Aorta (tissue), 5 donors: Measurements from ENCODE around the gene B4GALT2. TPM values are rescaled to one million over a fixed set of nuclear protein-coding genes. Genes with fewer than 3 reads are reported as not detected.

Experiments used
- ATAC-seq: fragments of 200-7000 bp; cut with Tn5 transposase; one replicate; pipeline ENCODE4 v1.9.1; 2022; ENCODE audit warnings: moderate library complexity; ENCODE audit not compliant: low FRiP score
- DNase-seq, 2 donors: peaks; one replicate each; pipeline ENCODE4 v3.0.0-alpha.2; 2020
- H3K27ac ChIP-seq, 2 donors: one replicate each; pipeline ENCODE4 v1.5.1; 2013; ENCODE audit warnings: low read length in 2 of 2, mild to moderate bottlenecking in 2 of 2, moderate library complexity in 2 of 2, control low read depth in 1 of 2, inconsistent platforms in 1 of 2, low read depth in 1 of 2
- H3K27me3 ChIP-seq, 2 donors: one replicate each; pipeline ENCODE4 v1.6.1; 2013; ENCODE audit warnings: control low read depth in 1 of 2, low read length in 1 of 2, mild to moderate bottlenecking in 1 of 2, moderate library complexity in 1 of 2; ENCODE audit not compliant: insufficient read depth in 2 of 2, control insufficient read depth in 1 of 2
- H3K36me3 ChIP-seq, 2 donors: one replicate each; pipeline ENCODE4 v1.6.1; 2013; ENCODE audit warnings: control low read depth in 1 of 2, low read length in 1 of 2, mild to moderate bottlenecking in 1 of 2; ENCODE audit not compliant: insufficient read depth in 2 of 2, control insufficient read depth in 1 of 2
- H3K4me1 ChIP-seq, 2 donors: one replicate each; pipeline ENCODE4 v1.6.1; 2013; ENCODE audit warnings: low read length in 2 of 2, control low read depth in 1 of 2, mild to moderate bottlenecking in 1 of 2, moderate library complexity in 1 of 2; ENCODE audit not compliant: insufficient read depth in 2 of 2, control insufficient read depth in 1 of 2
- H3K4me3 ChIP-seq, 2 donors: one replicate each; pipeline ENCODE4 v1.5.1; 2013; ENCODE audit warnings: low read length in 2 of 2, control low read depth in 1 of 2, mild to moderate bottlenecking in 1 of 2
- H3K9me3 ChIP-seq: one replicate; pipeline ENCODE4 v1.6.1; 2013; ENCODE audit warnings: mild to moderate bottlenecking, low read length; ENCODE audit not compliant: control insufficient read depth
- WGBS, 2 donors: extraction: QIAGEN DNeasy Blood & Tissue Kit; methylation state at CpG; one replicate each; pipeline ENCODE4 v1.1.7; 2013; 5-methylcytosine and 5-hydroxymethylcytosine counted together
- intact Hi-C, 2 donors: fragments of 100-400 bp; cut with DNase I; formaldehyde crosslinking; loops; one replicate each; pipeline versions ENCODE4 v1.14.2 to v1.15.0; 2022
- polyA plus RNA-seq, 2 donors: library from polyadenylated mRNA; stranded (reverse); fragments of 200-250 nt; gene quantifications; one replicate each; pipeline ENCODE4 v1.2.3, GENCODE V29; 2013
- total RNA-seq, 2 donors: library from RNA; stranded (reverse); fragmentation: NEBNext Ultra II Directional; extraction: Animal tissue kit (Norgen Biotek cat#: 25700); gene quantifications; one replicate each; pipeline ENCODE4 v1.2.1, GENCODE V29; 2021
- donor health status: healthy with polysubstance abuse.
- donor health status: Bipolar disorder and iron deficiency.
- donor health status: DM: no; HTN: no; CAD: no.
- donor health status: DM: no; HTN: no; CAD: no.
- donor health status: DM: yes; HTN: yes; CAD: no.

The B4GALT2 gene
- total and polyA plus RNA-seq, 4 donors = 31.8 to 40.2 (median 33.5) TPM

DNA sequence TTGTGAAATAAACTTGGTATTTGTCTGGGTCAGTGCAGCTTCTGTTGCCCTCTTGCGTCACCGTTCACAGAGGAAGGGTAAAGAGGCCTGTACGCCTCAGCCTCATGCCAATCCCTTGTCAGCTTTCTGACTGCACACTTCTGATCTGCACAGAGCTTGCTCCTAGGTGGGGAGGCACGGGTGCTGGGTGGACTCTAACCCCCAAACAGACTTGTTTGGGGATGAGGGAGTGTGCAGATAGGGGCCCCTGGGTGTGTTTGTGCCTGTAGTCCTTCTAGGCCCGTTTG, 803 bp upstream of the B4GALT2 start:
- ATAC-seq (no peak), DNase-seq (peak in 1 of 2 donors; percentile 39)
- Histone ChIP-seq H3K27ac (no peak overlapping the region), H3K9me3 (no peaks in the 10 kb centered on the region), H3K36me3 (no peaks in the 10 kb centered on the region), H3K27me3 (no peaks in the 10 kb centered on the region), H3K4me1 (no peaks in the 10 kb centered on the region), H3K4me3 (no peak overlapping the region)
- intact Hi-C loops = no loop called here
- 66 to 69% methylated on average over 5 of the region's 5 CpGs for WGBS, 2 donors

DNA sequence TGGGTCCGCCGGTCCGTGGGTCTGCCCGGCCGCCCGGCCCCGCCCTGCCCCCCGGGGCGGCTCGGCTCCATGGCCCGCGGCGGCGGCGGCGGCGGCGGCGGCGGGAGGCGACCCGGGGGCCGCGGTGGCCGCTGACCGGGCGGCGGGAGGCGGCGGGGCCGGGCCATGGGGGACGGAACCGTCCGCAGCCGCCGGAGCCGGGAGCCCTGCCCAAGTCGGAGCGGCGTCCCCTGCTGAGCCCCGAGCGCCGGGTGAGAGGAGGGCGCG, 184 bp downstream of the B4GALT2 start:
- DNase-seq (no peak), ATAC-seq (no peak)
- intact Hi-C loops = no loop called here
- Histone ChIP-seq H3K4me3 (peak overlapping the region; percentile 64), H3K4me1 (no peaks in the 10 kb centered on the region), H3K36me3 (no peaks in the 10 kb centered on the region), H3K27me3 (no peaks in the 10 kb centered on the region), H3K27ac (no peak overlapping the region), H3K9me3 (no peaks in the 10 kb centered on the region)
- WGBS, 2 donors = 1 to 3% methylated on average over 7 to 45 of the region's 45 CpGs

DNA sequence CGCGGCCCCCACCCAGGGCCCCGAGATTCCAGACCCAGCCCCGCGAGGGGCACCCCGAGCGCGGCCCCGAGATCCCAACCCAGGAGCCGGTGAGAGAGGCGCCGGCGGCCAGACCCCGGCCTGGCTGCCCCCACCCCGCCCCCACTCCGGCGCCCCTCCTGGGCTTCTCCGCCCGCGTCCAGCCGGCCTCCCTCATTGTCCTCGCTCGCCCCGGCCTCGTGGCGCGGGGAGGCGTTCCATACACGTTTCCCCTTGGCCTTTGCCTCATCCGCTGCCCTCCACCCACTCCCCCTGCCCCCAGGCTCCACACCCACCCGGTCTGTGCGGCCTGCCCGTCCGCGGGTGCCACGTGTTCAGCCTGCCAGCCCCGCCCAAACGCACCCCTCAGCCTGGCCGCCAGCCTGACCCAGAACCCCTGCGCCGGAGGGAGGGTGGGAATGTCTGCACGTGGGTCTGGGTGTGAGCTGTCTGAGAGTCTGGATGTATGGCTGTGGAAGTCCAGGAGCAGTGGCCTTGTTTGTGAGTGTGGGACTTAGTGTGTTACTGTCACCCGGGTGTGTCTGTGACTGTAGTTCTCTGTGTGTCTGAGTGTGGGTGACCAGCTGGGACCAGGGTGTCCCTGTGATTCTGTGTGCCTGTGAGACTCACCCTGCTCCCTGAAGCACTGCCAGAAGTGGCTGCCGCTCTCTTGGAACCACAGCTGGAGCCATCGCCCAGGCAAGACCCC, 681 bp downstream of the B4GALT2 start:
- no peak overlapping the region for H3K27ac ChIP-seq
- no peaks in the 10 kb centered on the region for H3K36me3 ChIP-seq
- no peaks in the 10 kb centered on the region for H3K27me3 ChIP-seq
- DNase-seq (peak; percentile 72 to 85), ATAC-seq (no peak)
- no peaks in the 10 kb centered on the region for H3K4me1 ChIP-seq
- H3K9me3 ChIP-seq = no peaks in the 10 kb centered on the region
- H3K4me3 ChIP-seq = peak overlapping the region; percentile 64
- WGBS, 2 donors = 1% methylated on average over 39 to 45 of the region's 45 CpGs
- intact Hi-C loops = no loop called here

DNA sequence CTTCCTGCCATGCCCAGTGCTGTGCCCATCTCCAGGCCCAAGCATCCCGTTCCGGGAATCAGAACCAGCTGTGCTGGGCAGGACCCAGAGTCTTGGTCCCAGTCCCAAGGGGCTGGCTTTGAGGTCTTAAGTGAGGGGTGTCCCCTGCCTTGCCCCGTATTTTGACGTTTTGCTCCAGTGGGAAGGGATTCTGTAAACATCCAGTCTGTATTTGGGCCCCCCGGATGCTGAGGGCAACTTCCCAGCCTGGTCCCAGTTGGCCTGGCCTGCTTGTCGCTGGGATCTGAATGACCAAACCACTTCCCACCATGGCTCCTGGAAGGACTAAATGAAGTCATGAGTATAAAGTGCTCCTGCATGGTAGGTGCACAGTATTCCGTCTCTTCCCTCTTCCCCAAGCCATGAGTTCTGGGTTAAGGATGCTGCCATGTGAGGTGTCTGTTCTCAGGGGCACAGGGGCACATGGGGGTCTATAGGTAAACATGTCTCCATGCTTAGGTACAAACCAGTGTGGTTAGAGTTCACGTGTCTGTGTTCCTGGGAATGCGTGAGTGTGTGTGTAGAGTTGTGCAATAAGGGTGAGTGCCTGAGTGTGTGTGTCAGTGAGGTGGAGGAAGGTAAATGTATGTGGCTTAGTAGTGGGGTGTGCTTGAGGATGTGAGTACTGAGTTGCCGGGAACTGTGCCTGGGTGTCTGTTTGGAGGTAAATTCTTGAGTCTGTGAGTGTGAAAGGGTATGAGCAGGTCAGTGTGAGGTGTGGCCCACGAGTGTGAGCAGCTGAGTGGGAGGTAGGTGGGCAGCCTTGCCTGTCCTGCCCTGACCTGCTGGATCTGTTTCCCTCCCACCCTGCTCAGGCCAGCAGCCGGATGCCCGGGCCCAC, 1.5 kb downstream of the B4GALT2 start:
- Histone ChIP-seq H3K27me3 (no peaks in the 10 kb centered on the region), H3K4me3 (no peak overlapping the region), H3K27ac (no peak overlapping the region), H3K4me1 (no peaks in the 10 kb centered on the region), H3K9me3 (no peaks in the 10 kb centered on the region), H3K36me3 (no peaks in the 10 kb centered on the region)
- DNase-seq = peak in 1 of 2 donors; percentile 45
- no peak for ATAC-seq
- WGBS, 2 donors = 42 to 51% methylated on average over 12 to 13 of the region's 13 CpGs
- intact Hi-C loops = no loop called here

DNA sequence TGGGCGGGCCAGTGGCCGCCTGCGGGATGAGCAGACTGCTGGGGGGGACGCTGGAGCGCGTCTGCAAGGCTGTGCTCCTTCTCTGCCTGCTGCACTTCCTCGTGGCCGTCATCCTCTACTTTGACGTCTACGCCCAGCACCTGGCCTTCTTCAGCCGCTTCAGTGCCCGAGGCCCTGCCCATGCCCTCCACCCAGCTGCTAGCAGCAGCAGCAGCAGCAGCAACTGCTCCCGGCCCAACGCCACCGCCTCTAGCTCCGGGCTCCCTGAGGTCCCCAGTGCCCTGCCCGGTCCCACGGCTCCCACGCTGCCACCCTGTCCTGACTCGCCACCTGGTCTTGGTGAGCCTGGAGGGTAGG, 2.1 kb downstream of the B4GALT2 start:
- Histone ChIP-seq H3K36me3 (no peaks in the 10 kb centered on the region), H3K9me3 (no peaks in the 10 kb centered on the region), H3K4me3 (no peak overlapping the region), H3K27ac (no peak overlapping the region), H3K27me3 (no peaks in the 10 kb centered on the region), H3K4me1 (no peaks in the 10 kb centered on the region)
- ATAC-seq (no peak), DNase-seq (peak; percentile 48 to 75)
- WGBS, 2 donors = 88 to 89% methylated on average over 19 to 20 of the region's 20 CpGs
- intact Hi-C loops = no loop called here

DNA sequence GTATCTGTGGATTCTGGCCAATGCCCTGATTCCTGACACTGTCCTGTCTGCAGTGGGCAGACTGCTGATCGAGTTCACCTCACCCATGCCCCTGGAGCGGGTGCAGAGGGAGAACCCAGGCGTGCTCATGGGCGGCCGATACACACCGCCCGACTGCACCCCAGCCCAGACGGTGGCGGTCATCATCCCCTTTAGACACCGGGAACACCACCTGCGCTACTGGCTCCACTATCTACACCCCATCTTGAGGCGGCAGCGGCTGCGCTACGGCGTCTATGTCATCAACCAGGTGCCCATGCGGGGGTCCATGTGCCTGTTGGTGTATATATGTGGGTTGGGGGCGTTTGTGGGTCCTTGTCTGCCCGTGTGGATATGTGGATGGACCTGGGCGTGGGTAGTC, 2.6 kb downstream of the B4GALT2 start:
- ATAC-seq (no peak), DNase-seq (peak in 1 of 2 donors; percentile 43)
- no peaks in the 10 kb centered on the region for H3K4me1 ChIP-seq
- H3K27me3 ChIP-seq = no peaks in the 10 kb centered on the region
- intact Hi-C loops = no loop called here
- WGBS, 2 donors = 95 to 97% methylated on average over 20 of the region's 20 CpGs
- H3K36me3 ChIP-seq = no peaks in the 10 kb centered on the region
- H3K4me3 ChIP-seq = no peak overlapping the region
- H3K9me3 ChIP-seq = no peaks in the 10 kb centered on the region
- no peak overlapping the region for H3K27ac ChIP-seq

DNA sequence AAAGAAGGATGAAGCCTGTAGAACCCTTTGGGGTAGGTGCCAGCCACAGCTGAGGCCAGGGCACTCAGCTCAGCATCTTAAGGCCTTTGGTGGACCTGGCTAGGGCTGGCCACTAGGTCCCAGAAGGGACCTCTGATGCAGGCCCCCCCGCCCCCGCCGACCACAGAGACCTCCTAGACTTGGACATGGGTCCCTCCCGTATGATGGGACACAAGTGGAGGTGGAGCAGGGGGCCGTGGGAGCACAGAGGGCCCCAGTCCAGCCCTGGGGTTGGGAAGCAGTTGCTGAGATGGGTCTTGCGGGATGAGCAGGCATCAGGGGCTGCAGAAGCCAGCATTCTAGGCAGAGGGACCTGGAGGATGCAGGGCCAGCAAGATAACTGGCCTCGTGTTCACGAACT, 3.2 kb downstream of the B4GALT2 start:
- DNase-seq = no peak
- no peaks in the 10 kb centered on the region for H3K27me3 ChIP-seq
- no peaks in the 10 kb centered on the region for H3K36me3 ChIP-seq
- no peaks in the 10 kb centered on the region for H3K9me3 ChIP-seq
- 85 to 91% methylated on average over 8 of the region's 8 CpGs for WGBS, 2 donors
- H3K4me3 ChIP-seq = no peak overlapping the region
- ATAC-seq = no peak
- H3K4me1 ChIP-seq = no peaks in the 10 kb centered on the region
- intact Hi-C loops = no loop called here
- H3K27ac ChIP-seq = no peak overlapping the region

DNA sequence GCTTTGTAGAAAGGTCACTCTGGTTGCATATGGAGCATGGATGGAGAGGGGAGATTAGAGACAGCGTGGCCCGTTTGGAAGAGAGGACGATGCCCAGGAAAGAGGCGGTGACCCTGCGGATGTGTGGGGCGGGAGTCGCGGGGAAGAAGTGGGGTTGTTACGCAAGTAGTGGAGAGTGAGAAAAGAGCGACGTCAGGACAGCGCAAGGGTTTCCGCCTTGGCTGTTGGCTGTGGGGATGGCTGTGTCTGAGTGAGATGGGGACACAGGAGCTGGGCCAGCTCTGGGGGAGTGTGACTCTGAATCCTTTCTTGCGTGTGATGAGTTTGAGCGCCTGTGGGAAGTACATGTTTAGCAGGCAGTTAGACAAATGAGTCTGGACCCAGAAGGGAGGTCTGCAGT, 3.8 kb downstream of the B4GALT2 start:
- intact Hi-C loops = no loop called here

DNA sequence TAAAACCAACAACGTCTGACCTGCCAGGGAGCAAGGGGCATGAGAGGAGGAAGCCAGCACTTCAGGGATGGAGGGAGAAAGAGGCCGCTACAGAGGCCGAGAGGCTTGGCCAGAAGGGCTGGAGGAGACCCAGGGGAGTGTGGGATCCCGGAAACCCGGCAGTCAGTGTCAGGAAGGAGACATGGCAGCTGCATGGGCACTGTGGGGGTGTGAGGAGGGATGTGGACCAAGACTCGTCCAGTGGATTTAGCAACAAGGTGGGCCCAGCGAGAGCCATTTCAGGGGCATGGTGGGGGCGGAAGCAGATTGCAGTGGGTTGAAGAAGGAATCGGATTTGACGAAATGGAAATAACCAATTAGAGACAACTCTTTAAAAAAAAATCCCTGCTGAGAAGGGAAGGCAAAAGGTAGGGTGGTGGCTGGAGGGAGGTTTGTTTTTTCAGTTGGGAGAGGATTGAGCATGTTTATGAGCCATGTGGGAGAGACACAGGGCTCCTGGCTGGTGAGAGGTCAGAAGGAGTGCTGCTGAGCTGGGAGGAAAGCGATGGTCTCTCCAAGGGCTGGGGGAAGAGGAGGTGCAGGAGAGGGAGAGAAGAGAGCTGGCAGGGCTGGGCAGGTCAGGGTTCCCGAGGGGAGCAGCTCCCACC, 4.4 kb downstream of the B4GALT2 start:
- WGBS, 2 donors = 71 to 77% methylated on average over 12 of the region's 12 CpGs
- intact Hi-C loops = no loop called here
- no peak for ATAC-seq
- H3K4me1 ChIP-seq = no peaks in the 10 kb centered on the region
- H3K36me3 ChIP-seq = no peaks in the 10 kb centered on the region
- no peaks in the 10 kb centered on the region for H3K27me3 ChIP-seq
- no peak overlapping the region for H3K4me3 ChIP-seq
- no peak overlapping the region for H3K27ac ChIP-seq
- peak in 1 of 2 donors; percentile 18 for DNase-seq
- H3K9me3 ChIP-seq = no peaks in the 10 kb centered on the region

More for the DNA sequence above, 3.8 kb downstream of the B4GALT2 start:
- ATAC-seq = no peak
- H3K4me1 ChIP-seq = no peaks in the 10 kb centered on the region
- H3K36me3 ChIP-seq = no peaks in the 10 kb centered on the region
- H3K27ac ChIP-seq = no peak overlapping the region
- H3K4me3 ChIP-seq = no peak overlapping the region
- WGBS, 2 donors = 83 to 84% methylated on average over 15 of the region's 15 CpGs
- H3K9me3 ChIP-seq = no peaks in the 10 kb centered on the region
- no peaks in the 10 kb centered on the region for H3K27me3 ChIP-seq
- peak; percentile 46 to 69 for DNase-seq
